ENCODE measurements around the gene PEX11G. TPM values are rescaled to one million over a fixed set of nuclear protein-coding genes. Genes with fewer than 3 reads are reported as not detected.

Gene PEX11G
- total and polyA plus RNA-seq, 9 of the 15 experiments (the other 6 are each of a cell fraction or from before 2014, with no cell fraction given) = 0.07 to 3.2 (median 0.70) TPM; not detected in 1

DNA sequence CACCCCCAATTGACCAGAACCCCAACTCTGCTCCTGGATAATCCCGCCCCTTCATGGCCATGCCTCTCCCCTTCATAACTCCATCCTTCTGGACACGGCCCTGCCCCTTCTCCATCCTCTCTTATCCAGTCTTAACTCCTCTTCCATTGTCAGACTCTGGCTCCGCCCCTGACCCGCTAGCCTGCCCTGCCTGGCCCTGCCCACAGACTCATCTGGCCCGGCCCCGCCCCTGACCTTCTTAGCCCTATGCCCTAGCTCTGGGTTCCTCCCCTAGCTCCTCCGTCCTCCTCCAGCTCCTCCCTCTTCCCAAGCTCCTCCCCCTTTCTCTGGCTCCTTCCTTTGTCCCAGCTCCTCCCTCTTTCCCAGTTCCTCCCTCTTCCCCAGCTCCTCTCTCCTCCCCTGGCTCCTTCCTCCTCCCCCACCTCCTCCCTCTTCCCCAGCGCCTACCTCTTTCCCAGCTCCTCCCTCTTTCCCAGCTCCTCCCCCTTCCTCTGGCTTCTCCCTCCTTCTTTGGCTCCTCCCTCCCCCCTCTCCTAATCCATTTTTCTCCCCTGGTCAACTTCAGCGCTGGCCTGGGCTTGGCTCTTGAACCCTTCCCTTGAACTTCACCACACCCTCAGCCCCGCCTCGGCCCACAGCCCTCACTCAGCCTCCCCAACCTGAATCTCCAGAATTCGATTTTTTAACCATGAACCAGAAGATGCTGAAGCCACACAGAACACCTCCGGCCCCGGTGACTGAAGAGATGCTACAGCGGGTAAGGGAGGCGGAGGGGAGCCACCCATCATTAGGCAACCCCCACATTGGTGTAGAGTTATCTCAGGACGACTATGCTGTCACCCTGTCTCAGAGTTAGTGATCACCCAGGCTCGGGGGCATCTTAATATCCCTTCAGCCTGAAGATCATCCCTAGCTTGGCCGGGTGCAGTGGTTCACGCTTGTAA is 17.8 kb upstream of the PEX11G start (continued):
- 0 out of 2 replicates have a peak, but pooled peaks have one; percentile 26 for TF ChIP-seq ARID4B (CRISPR knock-in tag; IDR thresholded peaks at IDR 0.05)
- TF ChIP-seq RBM25 (IDR thresholded peaks at IDR 0.05; ENCODE audit: low read depth, low read length, severe bottlenecking) = no peak
- TF ChIP-seq, protein P1, sequence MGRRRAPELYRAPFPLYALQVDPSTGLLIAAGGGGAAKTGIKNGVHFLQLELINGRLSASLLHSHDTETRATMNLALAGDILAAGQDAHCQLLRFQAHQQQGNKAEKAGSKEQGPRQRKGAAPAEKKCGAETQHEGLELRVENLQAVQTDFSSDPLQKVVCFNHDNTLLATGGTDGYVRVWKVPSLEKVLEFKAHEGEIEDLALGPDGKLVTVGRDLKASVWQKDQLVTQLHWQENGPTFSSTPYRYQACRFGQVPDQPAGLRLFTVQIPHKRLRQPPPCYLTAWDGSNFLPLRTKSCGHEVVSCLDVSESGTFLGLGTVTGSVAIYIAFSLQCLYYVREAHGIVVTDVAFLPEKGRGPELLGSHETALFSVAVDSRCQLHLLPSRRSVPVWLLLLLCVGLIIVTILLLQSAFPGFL (CRISPR knock-in tag; IDR thresholded peaks at IDR 0.05) = no peak
- TF ChIP-seq, protein P2, sequence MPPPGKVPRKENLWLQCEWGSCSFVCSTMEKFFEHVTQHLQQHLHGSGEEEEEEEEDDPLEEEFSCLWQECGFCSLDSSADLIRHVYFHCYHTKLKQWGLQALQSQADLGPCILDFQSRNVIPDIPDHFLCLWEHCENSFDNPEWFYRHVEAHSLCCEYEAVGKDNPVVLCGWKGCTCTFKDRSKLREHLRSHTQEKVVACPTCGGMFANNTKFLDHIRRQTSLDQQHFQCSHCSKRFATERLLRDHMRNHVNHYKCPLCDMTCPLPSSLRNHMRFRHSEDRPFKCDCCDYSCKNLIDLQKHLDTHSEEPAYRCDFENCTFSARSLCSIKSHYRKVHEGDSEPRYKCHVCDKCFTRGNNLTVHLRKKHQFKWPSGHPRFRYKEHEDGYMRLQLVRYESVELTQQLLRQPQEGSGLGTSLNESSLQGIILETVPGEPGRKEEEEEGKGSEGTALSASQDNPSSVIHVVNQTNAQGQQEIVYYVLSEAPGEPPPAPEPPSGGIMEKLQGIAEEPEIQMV (tag; conservative IDR thresholded peaks at IDR 0.05; ENCODE audit: low read depth) = no peak
- no peak for TF ChIP-seq ZBED1 (IDR thresholded peaks at IDR 0.05)
- TF ChIP-seq WHSC1 (IDR thresholded peaks at IDR 0.05; ENCODE audit: low read length) = no peak
- TF ChIP-seq RFX1 (IDR thresholded peaks at IDR 0.05) = no peak
- TF ChIP-seq CBX1 (IDR thresholded peaks at IDR 0.05; ENCODE audit: low read depth) = no peak
- no peak for TF ChIP-seq PYGO2 (tag; IDR thresholded peaks at IDR 0.05)
- peak; percentile 57 to 71 for TF ChIP-seq NRF1 (conservative IDR thresholded peaks at IDR 0.05 in 1 of 2, IDR thresholded peaks at IDR 0.05 in 1 of 2)
- TF ChIP-seq ZNF717 (CRISPR knock-in tag; IDR thresholded peaks at IDR 0.05) = no peak
- TF ChIP-seq MCM3 (IDR thresholded peaks at IDR 0.05) = no peak
- TF ChIP-seq LEF1 (IDR thresholded peaks at IDR 0.05) = peak; percentile 80
- no peak for TF ChIP-seq HEY1 (CRISPR knock-in tag; IDR thresholded peaks at IDR 0.05; ENCODE audit: borderline replicate concordance)
- 0 out of 4 replicates have a peak, but pooled peaks of 1 of the 2 experiments have one; percentile 63 for TF ChIP-seq TEAD1 (CRISPR knock-in tag; IDR thresholded peaks at IDR 0.05)
- TF ChIP-seq, protein P3, sequence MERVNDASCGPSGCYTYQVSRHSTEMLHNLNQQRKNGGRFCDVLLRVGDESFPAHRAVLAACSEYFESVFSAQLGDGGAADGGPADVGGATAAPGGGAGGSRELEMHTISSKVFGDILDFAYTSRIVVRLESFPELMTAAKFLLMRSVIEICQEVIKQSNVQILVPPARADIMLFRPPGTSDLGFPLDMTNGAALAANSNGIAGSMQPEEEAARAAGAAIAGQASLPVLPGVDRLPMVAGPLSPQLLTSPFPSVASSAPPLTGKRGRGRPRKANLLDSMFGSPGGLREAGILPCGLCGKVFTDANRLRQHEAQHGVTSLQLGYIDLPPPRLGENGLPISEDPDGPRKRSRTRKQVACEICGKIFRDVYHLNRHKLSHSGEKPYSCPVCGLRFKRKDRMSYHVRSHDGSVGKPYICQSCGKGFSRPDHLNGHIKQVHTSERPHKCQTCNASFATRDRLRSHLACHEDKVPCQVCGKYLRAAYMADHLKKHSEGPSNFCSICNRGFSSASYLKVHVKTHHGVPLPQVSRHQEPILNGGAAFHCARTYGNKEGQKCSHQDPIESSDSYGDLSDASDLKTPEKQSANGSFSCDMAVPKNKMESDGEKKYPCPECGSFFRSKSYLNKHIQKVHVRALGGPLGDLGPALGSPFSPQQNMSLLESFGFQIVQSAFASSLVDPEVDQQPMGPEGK (CRISPR knock-in tag; IDR thresholded peaks at IDR 0.05; ENCODE audit: borderline replicate concordance) = no peak
- TF ChIP-seq CCNT2 (IDR thresholded peaks at IDR 0.05; ENCODE audit: borderline replicate concordance, extremely low read depth, insufficient read length, low read depth, low read length) = no peak

All from K562 (cell line).